Measurements from ENCODE around the gene HPX.
A peak's percentile ranks its signal among the peaks of the same experiment; 100 is the strongest.

- TF ChIP-seq REST (IDR thresholded peaks at IDR 0.05; ENCODE audit: insufficient read depth in 1 of 2, low read depth in 2 of 2, low read length in 2 of 2) (no peak), SIN3A (IDR thresholded peaks at IDR 0.05; ENCODE audit: borderline replicate concordance, insufficient read depth, low read length) (0 out of 2 replicates have a peak, but pooled peaks have one; percentile 37), POLR2AphosphoS5 (IDR thresholded peaks at IDR 0.05; ENCODE audit: low read depth, low read length) (peak; percentile 95)
These were observed 40.5 kb upstream of the HPX start, which contains the start of the genes ARFIP2 and TIMM10B for GRCh38 chr11:6481012-6481923.
